DMS53 treated with DMSO at 0.1 percent for 48 hours (cell line): Measurements from ENCODE around the gene DIPK1C.
"Not testable (repeated sequence)": the region's sequence is repeated elsewhere in the genome, so short reads cannot be mapped to it uniquely, and the experiment has no call there.

Experiments
- DNase-seq: peaks from one replicate; lab custom pipeline; 2025; ENCODE audit not compliant: unreplicated experiment; lab: John Stamatoyannopoulos, UW

Gene DIPK1C

DNA sequence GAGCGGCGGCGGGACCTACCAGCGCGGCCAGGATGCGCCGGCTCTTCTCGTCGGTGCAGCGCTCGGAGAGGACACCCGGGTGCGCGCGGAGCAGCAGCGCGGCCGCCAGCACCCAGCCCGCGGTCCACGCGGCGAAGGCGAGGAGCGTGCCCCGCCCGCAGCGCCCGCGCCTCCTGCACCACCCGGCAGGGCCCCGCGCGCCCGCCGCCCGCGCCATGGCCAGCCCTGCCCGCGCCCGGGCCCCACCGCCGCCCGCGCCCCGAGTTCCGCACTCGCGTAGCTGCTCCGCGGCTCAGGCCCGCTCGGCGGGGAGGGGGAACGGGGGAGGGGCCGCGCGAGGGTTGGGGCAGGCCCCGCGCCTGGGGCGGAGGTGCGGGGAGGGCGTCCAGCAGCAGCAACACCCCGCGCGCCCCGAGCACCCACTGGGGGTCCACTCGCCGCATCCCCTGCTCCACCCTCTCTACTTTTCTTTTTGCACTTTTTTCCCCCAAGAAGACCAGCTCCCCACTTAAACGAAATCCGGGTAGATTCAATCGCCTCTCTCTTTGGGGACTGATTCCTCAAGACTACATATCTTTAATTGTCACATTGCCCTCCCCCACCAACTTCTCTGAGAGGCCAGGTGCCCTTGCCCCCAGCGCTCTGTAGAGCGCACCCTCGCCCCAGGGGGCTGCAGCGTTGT lies at the start of gene DIPK1C:
Gene DIPK1C (minus strand): TSS at position 266 of the 682 bp plus-strand sequence. CDS start 49 bp downstream, at position 217.
- DNase-seq = no peak

DNA sequence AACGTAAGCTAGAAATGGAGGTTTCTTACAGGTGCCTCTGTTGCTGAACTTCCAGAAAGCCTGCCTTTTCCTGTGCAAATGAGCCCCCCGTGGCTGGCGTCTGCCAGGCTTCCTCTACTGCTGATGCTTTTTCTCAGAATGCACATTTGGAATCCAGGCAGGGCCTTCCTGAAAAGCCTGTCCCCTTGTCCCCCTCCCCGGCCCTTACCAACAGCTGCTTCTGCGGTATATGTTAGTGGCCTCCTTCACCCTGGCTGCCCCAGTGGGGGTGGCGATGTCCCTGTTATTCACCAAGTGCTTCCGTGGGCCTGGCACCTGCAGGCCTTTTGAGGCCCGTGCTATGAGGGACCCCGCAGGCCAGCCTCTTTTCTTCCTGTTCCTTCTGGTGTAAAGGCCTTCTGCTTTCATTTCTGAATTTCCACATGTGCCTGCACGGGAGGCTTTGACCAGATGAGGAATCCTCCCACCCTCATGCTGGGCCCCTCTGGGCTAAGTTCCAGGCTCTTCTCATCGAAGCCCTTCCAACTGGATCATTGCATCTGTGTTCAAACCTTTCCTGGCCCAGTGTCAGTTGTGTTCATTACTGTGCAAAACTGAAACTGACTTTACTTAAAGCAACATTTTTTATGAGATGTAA lies 49.5 kb upstream of the DIPK1C start:
- no peak for DNase-seq

DNA sequence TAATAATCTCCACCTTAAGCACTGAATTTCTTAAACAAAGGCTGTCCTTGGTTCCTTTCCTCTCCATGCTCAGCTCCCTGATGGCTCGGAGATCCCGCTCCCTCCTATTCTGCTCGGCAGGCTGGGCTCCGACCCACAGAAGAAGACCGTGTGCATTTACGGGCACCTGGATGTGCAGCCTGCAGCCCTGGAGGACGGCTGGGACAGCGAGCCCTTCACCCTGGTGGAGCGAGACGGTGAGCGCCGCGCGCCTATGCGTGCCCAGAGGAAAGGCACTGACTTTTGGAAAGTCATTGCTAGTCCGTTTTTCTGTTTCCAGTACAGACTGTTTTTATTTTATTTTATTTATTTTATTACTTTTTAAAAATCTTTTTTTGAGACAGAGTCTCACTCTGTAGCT lies 48.7 kb upstream of the DIPK1C start:
- DNase-seq = no peak

DNA sequence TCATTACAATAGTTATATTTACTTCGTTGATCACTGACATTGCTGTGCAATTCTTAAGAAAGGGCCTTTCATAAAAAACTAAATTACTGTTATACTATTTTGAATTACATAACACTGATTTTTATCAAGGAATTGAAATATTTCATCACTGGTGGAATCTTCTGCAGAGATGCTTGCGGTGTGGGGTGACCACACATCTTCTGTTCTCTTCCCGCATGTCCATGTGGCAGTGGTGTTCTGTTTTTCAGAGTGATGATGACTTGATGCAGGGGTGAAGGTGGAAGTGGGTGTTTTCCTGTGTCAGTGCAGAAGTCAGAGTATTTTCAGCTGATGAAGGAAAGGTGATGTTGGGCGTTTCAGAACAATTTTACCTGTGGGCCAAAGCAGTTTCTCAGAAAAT lies 46.0 kb upstream of the DIPK1C start:
- no peak for DNase-seq

DNA sequence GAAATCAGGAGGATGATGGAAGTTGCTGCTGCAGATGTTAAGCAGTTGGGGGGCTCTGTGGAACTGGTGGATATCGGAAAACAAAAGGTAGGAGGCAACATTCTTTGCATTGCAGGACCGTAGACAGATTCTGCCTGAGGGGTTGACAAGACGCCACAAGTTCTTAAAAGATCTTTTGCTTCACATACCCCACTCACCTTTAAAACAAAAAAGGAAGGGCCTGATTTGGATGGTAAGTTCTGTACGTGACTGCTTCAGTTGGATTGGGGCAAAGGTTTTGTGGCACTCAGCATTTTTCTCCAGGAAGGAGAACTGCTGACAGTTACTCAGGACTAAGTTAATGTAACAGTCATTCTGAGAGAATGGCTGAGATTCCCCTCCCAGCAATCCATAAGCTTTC lies 44.3 kb upstream of the DIPK1C start:
- DNase-seq = no peak

DNA sequence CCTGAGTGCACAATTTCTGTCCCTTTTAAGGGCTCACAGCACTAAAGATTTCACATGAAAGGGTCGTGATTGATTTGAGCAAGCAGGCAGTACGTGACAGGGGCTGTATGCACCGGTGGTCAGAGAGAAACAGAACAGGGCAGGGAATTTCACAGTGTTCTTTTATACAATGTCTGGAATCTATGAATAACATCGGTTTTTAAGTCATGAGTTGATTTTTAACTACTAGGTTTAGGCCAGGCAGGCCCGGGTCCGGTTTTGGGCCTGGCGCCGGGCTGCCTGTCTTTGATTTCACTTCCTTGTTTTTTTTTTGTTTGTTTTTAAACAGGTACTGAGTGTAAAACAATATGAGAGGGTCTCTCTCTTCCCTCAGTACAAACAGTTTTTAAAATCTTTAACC lies 43.7 kb upstream of the DIPK1C start:
- not testable (repeated sequence) for DNase-seq

DNA sequence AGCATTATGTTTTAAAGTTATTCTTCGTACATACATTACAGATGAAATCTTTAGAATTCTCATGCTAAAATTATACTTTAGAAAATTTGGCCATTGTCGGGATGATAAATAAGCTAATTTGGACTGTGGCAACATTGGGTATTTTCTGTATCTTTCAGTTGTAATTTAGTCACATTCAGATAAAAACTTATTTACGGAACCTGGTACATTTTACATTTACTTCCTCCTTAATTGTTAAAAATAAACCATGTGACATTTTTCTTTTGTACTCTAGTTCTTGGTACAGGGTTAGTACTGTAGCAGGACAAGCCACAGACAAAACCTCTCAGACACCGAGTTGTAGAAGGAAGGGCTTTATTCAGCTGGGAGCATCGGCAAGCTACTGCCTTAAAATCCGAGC lies 43.3 kb upstream of the DIPK1C start:
- no peak for DNase-seq

DNA sequence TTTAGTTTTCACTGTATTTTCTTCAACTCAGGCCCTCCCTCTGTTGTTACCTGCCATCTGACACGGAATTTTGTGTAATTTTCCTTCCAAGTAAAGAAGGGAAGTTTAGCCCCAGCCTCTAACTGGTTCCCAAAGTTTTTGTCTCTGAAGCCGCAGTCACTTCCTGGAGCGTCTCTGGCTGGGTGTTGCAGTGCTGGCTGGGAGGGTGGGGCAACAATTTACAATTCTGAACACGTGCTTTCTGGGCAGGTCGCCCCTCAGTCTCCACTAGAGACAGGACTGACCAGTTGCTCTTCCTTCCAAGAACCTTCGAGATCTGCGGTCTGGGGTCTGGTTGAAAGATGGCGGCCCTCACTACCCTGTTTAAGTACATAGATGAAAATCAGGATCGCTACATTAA lies 42.5 kb upstream of the DIPK1C start:
- no peak for DNase-seq

DNA sequence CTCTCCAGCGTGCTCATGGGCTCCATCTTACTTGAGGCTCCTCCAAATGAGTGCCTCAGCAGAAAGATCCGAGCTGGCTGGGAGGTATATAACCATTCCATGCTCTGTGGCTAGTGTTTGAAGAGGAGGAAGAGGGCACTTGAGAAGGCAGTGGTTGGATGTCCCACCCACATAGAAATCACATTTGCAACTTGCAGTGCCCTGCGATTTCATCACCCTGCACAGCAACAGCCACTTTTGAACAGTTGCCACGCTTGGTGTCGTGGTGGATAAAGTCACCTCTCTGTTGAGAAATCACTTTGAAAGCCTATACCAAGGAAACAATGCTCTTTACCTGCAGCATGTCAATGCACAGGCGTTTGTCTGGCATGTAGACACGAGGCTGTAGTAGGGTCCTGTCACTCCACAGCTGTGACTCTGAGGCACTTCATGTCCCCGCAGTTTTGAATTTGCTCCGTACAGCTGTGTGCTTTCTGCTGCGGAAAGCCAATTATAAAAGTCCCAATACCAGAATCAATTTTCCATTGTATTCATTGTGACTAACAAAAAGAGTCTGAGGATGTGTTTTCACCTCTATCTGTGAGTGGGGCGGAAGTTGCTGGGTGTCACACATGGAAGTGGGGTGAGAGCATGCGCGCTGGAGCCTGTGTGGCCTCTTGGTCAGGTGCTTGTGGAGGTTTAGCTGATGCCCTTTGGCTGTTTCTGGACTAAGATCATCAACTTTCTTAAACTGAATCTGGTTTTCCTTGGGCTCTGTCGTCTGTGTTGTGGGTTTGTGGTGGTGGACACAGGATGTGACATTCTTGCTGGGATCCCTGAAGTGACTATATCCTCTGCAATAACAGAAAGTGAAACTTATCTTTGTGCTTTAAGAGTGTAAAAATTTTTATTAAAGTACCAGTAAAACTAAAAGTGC lies 41.9 kb upstream of the DIPK1C start:
- no peak for DNase-seq

DNA sequence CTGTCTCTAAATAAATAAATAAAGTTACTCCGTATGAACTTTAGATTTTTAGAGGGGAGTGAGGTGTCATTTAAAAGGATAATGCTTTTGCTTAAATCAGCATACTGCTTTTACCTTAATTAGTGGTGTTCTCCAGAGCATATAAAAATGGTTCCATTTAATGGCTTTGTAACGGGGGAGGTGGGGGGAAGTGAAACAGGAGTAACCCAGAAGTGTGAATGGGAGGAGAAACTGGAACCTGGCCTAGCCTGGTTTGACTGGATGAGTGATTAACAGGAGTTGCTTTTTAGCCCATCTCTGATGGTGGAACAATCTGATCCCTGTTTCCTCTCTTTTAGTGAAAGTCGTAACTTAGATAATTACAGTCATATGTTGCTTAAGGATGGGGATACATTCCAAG lies 40.7 kb upstream of the DIPK1C start:
- no peak for DNase-seq

DNA sequence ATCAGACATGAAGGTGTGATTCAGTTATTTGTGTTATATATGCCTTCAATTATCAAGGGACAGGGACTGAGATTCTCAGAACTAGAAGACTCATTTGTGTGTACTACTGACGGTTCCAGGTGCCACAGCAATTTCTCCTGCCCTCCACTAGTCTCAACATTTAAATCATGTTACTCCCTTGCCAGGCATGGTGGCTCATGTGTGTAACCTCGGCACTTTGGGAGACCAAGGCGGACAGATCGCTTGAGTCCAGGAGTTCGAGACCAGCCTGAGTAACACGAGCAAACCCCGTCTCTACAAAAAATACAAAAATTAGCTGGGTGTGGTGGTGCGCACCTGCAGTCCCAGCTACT lies 40.2 kb upstream of the DIPK1C start:
- DNase-seq = no peak

DNA sequence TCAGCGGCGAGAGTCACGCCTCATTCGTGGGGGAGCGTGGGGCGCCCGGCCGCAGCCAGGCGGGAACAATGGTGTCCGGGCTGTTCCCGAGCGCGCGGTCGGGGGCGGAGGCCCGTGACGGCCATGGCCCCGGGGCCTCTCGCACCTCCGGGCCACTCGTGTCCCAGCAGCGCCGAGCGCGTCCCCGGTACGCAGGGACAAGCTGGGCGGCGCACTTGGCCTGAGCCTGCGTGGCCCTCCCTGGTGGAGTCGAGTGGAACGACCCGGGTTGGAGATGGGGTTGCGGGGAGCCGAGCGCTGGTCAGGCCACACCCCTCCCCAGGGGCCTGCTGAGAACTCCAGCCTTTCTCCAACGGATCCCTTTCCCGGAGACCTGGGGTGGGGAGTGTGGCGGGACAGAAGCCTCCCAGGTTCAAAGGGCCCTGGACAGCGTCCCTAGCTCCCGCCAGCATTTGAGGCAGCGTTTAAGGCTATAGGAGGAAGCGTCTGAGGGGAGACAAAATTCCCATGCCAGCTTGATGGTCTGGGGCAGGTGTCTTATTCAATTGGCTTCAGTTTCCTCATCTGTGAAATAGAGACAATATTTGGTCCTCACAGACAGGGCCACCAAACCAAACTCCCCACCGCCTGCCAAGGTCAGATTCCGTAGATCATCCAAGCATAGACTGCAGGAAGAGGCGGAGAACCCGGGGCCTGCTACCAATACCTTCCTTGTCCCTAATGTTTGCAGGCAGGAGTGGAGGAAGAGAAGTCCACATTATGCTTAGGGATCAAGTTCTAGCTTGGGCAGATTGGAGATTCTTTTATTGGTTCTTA lies 39.6 kb upstream of the DIPK1C start:
- peak; percentile 64 for DNase-seq

DNA sequence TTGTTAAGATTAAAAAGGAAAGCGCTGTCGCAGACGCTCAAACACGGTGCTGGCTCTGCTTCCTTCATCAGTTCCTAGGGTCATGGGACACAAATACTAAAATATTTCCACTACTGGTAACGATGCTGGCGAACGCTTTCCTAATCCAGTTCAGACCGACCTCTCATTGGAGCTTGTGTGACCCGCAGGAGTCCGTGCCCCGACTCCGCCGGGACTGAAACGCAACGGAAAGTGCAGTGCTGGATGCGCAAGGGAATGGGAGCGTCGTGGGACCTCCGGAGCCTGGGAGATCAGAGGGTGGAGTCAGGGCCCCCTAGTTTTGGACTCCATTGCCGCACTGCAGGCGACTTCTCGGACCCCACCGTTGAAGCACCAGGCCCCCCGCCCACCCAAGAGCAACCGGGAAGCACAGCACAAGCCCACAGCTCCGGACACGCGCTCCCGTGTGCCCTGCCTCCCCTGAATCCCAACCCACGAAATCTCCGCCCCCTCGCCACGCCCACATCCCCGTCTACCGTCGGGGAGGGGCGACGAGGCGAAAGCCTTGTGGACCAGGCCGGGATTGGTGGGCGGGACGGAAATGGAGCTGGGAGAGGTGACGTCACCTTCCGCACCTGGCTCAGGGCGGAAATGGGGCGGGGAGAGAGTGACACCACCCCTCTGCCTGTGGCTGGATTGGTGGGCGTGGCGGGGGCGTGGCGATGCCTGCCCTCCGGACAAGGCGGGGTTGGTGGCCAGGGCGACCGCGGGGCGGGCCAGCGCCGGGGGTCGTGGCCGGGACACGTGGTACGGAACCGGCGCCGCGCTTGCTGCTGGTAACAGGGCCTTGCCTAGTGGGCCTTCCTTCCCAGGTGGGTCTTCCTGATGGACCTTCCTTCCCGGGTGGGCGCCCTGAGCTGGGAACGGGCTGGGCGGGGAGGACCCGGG lies 38.7 kb upstream of the DIPK1C start, which contains the start of gene CNDP2:
Gene CNDP2 (plus strand): TSS at position 783 of the 927 bp plus-strand sequence. CDS start 3,611 bp downstream, outside the sequence.
- DNase-seq = peak; percentile 98

DNA sequence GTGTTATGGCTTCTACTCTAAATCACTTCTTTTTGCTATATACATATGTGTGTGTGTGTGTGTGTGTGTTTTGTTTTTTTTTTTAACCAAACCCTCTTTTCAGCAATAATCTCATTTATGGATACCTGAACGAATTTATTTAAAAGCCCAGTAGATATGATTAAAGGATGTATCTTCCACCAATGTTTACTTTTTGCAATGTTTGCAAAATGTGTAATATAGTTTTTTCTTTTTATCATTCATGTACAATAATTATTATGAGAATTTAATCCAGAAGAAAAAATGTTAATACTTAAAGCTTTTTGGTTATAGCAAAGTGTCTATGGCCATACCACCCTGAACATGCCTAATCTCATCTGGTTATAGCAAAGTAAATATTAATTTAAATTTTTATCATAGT lies 37.4 kb upstream of the DIPK1C start:
- DNase-seq = no peak

DNA sequence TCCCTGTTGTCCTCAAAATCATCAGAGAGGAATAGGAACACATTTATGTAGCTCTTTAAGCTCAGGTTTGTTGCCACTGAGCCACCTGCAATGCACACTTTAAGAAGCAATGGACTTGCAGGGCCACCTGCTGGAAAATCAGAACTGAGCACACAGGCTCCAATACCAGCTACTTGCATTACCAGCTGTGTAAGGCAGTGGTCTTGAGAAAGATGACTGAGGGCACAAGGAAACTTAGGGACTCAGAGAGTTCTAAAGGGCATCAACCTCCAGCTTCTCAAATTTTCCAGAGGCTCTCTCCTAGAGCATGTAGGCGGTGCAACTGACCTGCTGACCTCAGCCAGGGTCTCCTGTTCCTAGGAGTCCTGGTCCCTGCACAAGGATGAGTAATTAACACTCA lies 36.6 kb upstream of the DIPK1C start:
- DNase-seq = peak; percentile 95

DNA sequence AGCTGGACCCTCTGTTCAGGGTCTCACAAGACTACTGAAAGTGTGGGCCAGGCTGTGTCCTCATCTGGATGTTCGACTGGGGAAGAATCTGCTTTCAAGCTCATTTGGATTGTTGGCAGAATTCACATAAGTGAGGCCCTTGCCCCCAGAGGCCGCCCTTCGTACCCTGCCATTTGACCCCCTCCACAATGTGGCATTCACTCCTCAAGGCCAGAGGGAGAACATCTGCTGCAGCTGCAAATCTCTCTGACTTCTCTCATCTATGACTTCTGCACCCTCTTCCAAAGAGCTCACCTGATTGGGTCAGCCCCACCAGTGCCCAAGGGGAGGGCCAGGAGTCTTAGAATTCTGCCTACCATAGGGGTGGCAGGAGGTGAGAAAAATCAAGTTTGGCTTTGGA lies 35.2 kb upstream of the DIPK1C start:
- no peak for DNase-seq

DNA sequence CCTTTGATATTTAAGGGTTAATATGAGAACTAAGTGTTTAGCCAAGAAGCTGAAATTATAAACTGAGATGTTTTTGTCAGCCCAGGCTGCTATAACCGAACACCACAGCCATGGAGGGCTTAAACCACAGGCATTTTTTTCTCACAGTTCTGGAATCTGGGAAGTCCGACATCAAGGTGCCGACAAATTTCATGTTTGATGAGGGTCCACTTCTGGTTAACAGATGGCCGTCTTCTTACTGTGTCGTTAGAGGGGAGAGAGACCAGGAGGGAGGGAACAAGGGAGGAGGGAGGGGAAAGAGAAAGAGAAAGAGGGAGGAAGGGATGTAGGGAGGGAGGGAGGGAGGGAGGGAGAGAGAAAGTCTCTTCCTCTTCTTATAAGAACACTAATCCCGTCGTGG lies 32.6 kb upstream of the DIPK1C start:
- no peak for DNase-seq

DNA sequence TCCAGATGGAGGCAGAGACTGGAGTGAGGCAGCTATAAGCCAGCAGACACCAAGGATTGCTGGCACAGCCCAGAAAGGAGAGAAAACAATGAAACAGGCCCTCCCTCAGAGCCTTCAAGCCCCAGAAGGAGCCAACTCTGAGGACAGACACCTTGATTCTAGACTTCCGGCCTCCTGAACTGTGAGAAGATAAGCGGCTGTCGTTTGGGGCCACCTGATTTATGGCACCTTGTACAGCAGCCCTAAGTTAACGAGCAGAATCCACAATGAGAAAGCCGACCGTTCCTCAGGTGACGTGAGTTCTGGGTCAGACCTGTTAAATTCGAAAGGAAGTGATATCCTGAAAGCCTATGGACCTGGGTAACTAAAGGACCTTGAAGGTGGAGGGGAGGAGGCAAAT lies 31.8 kb upstream of the DIPK1C start:
- DNase-seq = no peak

DNA sequence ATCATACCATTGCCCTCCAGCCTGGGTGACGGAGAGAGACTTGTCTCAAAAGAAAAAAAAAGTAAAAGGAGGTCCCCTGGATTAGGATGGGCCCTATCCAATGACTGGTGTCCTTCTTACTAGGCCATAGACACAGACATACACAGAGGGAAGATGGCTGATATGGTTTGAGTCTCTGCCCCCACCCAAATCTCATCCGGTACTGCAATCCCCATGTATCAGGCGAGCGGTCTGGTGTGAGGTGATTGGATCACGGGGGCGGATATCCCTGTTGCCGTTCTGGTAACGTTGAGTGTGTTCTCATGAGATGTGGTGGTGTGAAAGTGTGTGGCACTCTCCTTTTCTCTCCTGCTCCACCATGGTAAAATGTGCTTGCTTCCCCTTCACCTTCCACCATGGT lies 31.2 kb upstream of the DIPK1C start:
- no peak for DNase-seq
